GM18505 (cell line): ENCODE data around the gene ENO3.
A peak's percentile ranks its signal among the peaks of the same experiment; 100 is the strongest.

ENCODE experiments used
- ATAC-seq: cut with Tn5 transposase; IDR thresholded peaks from one replicate; pipeline ENCODE4 v1.9.1; 2021; ENCODE audit not compliant: unreplicated experiment
- POLR2A ChIP-seq: IDR thresholded peaks from 4 replicates; pipeline ENCODE4 v1.6.1; 2011; ENCODE audit warnings: borderline replicate concordance; ENCODE audit not compliant: insufficient read depth, insufficient read length; ENCODE audit errors: extremely low read depth

Gene ENO3

DNA sequence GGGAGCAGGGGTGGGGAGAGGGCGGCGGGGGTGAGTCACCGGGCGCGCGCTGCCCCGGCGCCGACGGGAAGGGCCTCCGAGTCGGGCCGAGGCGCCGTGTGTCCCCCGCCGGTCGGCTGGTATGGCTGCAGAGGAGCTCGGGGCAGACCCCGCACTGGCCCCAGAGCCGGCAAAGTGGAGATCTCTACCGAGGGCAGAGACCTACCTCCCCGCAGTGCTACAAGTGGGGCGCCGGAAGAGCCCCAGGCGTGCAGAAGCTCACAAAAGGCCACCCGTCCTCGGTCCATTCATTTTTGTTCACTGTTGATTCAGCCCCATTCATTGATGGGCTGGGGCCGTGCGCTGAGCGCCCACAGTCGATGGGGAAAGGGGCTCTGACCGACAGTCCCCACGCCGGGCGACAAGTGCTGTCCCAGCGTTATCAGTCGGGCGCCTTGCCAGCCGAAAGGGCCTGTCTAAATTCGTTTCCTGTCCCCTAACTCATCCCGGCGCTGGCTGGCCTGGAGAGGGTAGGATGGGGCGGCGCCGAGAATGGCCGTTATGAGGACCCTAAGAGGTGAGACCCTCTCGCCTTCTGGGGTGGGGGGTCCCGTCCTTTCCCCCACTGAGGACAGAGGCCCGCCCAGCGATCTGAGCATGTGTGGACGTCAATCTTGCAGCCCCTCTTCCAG lies 709 bp upstream of the ENO3 start:
- TF ChIP-seq POLR2A: peak; percentile 41
- ATAC-seq: peak; percentile 3

DNA sequence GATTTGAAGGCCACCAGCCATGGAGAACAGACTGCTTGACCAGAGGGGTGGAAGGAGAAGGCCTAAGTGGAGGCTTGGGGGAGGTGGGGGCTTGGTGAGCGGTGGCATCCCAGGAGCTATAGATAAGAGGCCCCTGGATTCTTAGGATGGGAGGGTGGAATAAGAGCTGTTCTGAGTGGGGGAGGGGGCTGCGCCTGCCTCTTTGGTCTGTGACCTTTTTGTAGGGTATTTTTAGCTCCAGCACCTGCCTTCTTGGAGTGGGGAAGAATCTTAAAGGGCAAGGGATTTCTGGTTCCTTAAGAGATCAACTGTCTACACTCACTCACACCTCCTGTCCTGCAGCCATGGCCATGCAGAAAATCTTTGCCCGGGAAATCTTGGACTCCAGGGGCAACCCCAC lies 567 bp downstream of the ENO3 start:
- ATAC-seq: no peak
- TF ChIP-seq POLR2A: no peak

DNA sequence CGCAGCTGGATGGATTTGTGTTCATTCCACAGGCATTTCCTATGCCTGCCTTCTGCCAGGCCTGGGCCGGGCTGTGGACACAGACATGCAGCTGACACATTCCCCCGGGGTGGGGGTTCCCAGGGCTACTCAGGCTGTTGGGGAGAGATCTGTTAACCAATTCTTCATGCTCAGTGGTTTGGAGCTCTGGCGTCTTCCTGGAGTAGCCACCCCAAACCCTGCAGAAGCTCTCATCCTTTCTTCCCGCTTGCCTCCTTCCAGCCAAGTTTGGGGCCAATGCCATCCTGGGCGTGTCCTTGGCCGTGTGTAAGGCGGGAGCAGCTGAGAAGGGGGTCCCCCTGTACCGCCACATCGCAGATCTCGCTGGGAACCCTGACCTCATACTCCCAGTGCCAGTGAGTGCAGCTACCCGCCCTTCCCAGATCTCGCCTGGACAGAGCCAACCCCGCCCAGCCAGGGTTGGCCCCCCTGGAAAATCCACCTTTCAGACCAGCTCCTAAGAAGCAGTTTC lies 2.6 kb downstream of the ENO3 start:
- TF ChIP-seq POLR2A: no peak
- ATAC-seq: no peak

DNA sequence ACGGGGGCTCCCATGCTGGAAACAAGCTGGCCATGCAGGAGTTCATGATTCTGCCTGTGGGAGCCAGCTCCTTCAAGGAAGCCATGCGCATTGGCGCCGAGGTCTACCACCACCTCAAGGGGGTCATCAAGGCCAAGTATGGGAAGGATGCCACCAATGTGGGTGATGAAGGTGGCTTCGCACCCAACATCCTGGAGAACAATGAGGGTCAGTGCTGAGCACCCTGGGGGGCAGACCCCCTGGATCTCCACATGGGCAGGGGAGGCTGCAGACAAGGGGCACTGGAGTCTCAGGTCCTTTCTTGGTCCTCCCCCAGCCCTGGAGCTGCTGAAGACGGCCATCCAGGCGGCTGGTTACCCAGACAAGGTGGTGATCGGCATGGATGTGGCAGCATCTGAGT lies 4.2 kb downstream of the ENO3 start:
- ATAC-seq: no peak
- no peak for TF ChIP-seq POLR2A

- no peak for ATAC-seq
- no peak for TF ChIP-seq POLR2A
Measured at GRCh38 chr17:4956493-4957061, 5.7 kb downstream of the ENO3 start.

DNA sequence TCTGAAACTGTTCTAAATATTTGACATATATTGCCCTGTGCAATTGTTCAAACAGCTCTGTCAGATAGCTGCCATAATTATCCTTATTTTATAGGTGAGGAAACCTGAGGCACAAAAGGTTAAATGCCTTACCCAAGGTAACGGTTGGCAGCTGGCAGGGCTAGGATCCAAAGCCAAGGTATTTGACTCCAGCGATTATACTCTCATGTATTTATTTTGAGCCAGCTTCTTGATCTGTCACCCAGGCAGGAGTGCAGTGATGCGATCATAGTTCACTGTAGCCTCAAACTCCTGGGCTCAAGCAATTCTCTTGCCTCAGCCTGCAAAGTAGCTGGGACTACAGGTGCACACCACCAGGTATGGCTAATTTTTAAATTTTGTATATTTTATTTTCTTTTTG lies 7.2 kb downstream of the ENO3 start:
- ATAC-seq: no peak
- TF ChIP-seq POLR2A: no peak

- no peak for ATAC-seq
- TF ChIP-seq POLR2A: no peak
Measured at GRCh38 chr17:4959261-4959965, 8.5 kb downstream of the ENO3 start.

- TF ChIP-seq POLR2A: no peak
- ATAC-seq: no peak
Measured at GRCh38 chr17:4960279-4960922, 9.5 kb downstream of the ENO3 start.

GRCh38 chr17:4965311-4965986 lies 14.5 kb downstream of the ENO3 start:
- no peak for TF ChIP-seq POLR2A
- no peak for ATAC-seq

DNA sequence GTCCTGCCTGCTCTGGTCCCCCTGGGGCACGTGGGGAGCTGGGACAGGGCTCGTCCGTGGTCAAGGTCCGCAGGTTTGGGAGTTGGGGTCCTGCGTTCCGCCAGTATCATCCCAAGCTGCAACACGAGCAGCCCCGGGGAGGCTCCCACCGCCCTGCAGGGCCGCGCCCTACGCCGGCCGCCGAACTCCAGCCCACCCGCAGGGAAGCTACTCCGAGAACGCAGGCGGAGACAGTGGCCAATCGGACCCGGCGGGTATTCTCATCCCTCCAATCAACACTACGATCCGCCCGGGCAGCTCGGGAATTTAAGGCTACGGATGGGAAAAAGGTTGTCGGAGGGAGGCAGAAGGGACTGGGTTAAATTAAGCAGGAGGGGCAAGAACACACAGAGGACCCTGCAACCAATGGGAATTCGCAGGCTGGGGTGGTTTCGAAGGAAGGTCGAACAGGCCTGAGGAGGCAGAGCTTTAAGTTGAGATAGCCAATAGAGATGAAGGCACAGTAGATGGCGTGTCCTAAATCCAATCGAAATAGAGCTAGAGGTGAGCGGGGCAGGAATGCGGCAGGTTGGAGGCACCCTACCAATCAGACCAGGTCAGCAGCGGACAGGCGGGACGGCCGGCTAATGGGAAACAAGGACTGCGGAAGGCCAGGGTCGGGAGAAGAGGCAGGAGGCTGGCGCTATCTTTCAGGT lies 16.1 kb downstream of the ENO3 start:
- peak; percentile 71 for ATAC-seq
- TF ChIP-seq POLR2A: no peak

- peak; percentile 65 for ATAC-seq
- peak; percentile 92 for TF ChIP-seq POLR2A
Measured at GRCh38 chr17:4967539-4968485, 16.9 kb downstream of the ENO3 start, which contains the start of gene SPAG7. Gene SPAG7, minus strand, starts transcription at chr17:4967817. Its CDS starts 13 bp downstream, at chr17:4967804.
